Measurements from ENCODE around the gene TIAM2.

DNA sequence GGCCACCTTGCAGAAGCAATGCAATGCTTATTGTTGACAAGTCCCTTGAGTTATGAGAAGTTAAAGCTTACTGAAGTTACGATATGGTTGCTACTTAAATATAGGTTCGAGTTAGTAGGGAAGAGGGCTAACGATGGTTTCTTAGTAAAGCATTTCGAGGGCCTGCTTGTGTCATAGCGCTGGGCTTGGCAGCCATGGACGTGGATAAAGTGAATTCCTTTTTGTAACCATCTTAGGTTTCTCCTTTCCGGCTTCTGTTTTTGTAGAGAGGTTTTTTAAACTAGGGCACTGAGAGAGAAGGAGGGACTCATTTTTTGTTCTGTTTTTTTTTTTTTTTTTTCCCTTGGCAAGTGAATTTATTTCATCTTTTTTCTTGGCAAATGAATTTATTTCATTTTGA is 27.6 kb downstream of the TIAM2 start:
- TF ChIP-seq POLR2AphosphoS5 (IDR thresholded peaks at IDR 0.05; ENCODE audit: low read depth, low read length) (no peak), POLR2A (IDR thresholded peaks at IDR 0.05; ENCODE audit: low read depth, low read length) (no peak), TAF1 (IDR thresholded peaks at IDR 0.05; ENCODE audit: borderline replicate concordance, low read depth, low read length) (no peak)

Measured in GM12892 (cell line).